ENCODE data around the gene PIAS4. TPM values are rescaled to one million over a fixed set of nuclear protein-coding genes. Genes with fewer than 3 reads are reported as not detected.

Gene PIAS4
- total RNA-seq, 1 experiment from 2014 or later, result 32.8 TPM

DNA sequence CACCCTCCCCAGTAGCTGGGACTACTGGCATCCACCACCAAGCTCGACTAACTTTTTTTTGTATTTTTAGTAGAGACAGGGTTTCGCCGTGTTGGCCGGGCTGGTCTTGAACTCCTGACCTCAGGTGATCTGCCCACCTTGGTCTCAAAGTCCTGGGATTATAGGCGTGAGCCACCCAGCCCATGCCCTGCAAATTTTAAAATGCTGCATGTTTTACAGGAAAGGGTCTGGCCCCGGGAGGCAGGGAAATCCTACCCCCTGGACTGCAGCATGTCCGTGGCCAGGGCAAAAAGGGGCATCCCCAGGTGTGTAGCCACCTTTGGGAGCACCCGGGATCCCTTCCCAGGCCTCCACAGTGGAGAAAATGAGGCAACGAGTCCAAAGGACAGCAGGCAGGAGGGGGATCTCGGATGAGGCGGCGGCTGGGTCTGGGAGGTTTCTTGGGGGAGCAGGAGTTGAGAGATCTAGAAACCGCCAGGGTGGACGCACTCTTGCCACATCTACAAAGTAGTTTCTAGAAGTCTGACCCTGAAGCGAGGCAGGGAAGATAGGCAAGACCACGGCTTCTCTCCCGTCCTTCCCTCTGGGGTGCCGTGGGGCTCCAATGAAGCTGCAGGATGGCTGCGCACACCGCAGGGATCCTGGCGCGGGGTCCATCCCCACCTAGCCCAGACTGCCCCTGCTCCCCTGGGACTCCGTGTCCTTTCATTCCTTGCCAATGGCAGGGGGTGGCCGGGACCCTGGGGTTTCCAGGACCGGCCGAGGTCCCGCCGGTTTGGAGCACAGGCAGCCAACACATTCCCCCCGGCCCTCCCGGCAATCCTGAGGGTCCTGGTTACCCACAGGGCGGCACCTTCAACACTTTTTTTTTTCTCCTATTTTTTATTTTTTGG, 80.5 kb downstream of the PIAS4 start:
- no peak for DNase-seq
- Histone ChIP-seq H3K9me3 (replicated peaks) (no peaks in the 10 kb centered on the region), H3K27me3 (no peaks in the 10 kb centered on the region), H3K27ac (no peak overlapping the region), H3K4me3 (no peak overlapping the region), H3K4me1 (no peaks in the 10 kb centered on the region), H3K36me3 (no peaks in the 10 kb centered on the region; the same call in 1 of the 2 replicates)

GRCh38 chr19:4088975-4089374, 81.4 kb downstream of the PIAS4 start:
- H3K9me3 ChIP-seq (replicated peaks), result no peaks in the 10 kb centered on the region
- no peaks in the 10 kb centered on the region for H3K4me1 ChIP-seq
- H3K4me3 ChIP-seq, result no peak overlapping the region
- H3K27me3 ChIP-seq, result no peaks in the 10 kb centered on the region
- H3K27ac ChIP-seq, result no peak overlapping the region
- H3K36me3 ChIP-seq, result no peaks in the 10 kb centered on the region; the same call in 1 of the 2 replicates
- DNase-seq, result no peak

Other genes with a start within 250 kb of the PIAS4 start
- gene APBA3, start 246.0 kb upstream of the PIAS4 start, total RNA-seq (2014; rRNA removed; shearing (Covaris generic)), result 15.0 and 15.2 TPM in 2 replicates
- gene MRPL54, start 245.1 kb upstream of the PIAS4 start, total RNA-seq (2014; rRNA removed; shearing (Covaris generic)), result 23.9 and 29.4 TPM in 2 replicates
- not detected in 2 replicates for gene RAX2, start 235.5 kb upstream of the PIAS4 start, total RNA-seq (2014; rRNA removed; shearing (Covaris generic))
- not detected in 2 replicates for gene MATK, start 221.4 kb upstream of the PIAS4 start, total RNA-seq (2014; rRNA removed; shearing (Covaris generic))
- gene ZFR2, start 138.7 kb upstream of the PIAS4 start, total RNA-seq (2014; rRNA removed; shearing (Covaris generic)), result not detected in 2 replicates
- gene ATCAY, start 127.1 kb upstream of the PIAS4 start, total RNA-seq (2014; rRNA removed; shearing (Covaris generic)), result not detected in 2 replicates
- gene NMRK2, start 74.7 kb upstream of the PIAS4 start, total RNA-seq (2014; rRNA removed; shearing (Covaris generic)), result 0.79 and 1.1 TPM in 2 replicates
- 39.1 and 41.9 TPM in 2 replicates for gene DAPK3, start 36.6 kb upstream of the PIAS4 start, total RNA-seq (2014; rRNA removed; shearing (Covaris generic))
- gene EEF2, start 22.3 kb upstream of the PIAS4 start, total RNA-seq (2014; rRNA removed; shearing (Covaris generic)), result 1,658 and 1,674 TPM in 2 replicates
- 8.2 and 8.6 TPM in 2 replicates for gene ZBTB7A, start 59.2 kb downstream of the PIAS4 start, total RNA-seq (2014; rRNA removed; shearing (Covaris generic))
- 118 and 122 TPM in 2 replicates for gene MAP2K2, start 116.4 kb downstream of the PIAS4 start, total RNA-seq (2014; rRNA removed; shearing (Covaris generic))
- not detected in 2 replicates for gene CREB3L3, start 145.9 kb downstream of the PIAS4 start, total RNA-seq (2014; rRNA removed; shearing (Covaris generic))
- 11.3 and 14.0 TPM in 2 replicates for gene SIRT6, start 174.8 kb downstream of the PIAS4 start, total RNA-seq (2014; rRNA removed; shearing (Covaris generic))
- gene ANKRD24, start 175.0 kb downstream of the PIAS4 start, total RNA-seq (2014; rRNA removed; shearing (Covaris generic)), result 0.05 and 0.45 TPM in 2 replicates
- not detected in 2 replicates for gene EBI3, start 221.8 kb downstream of the PIAS4 start, total RNA-seq (2014; rRNA removed; shearing (Covaris generic))
- 14.5 and 14.7 TPM in 2 replicates for gene YJU2, start 239.3 kb downstream of the PIAS4 start, total RNA-seq (2014; rRNA removed; shearing (Covaris generic))